Panc1 (cell line): ENCODE measurements around the gene IFNAR2.

Experiments
- CTCF ChIP-seq: fragments of 450-650 bp; IDR thresholded peaks from 2 replicates; pipeline ENCODE4 v1.5.1; 2017; ENCODE audit warnings: mild to moderate bottlenecking
- POLR2AphosphoS5 ChIP-seq: IDR thresholded peaks from 2 replicates; pipeline ENCODE4 v1.6.1; 2012; ENCODE audit warnings: mild to moderate bottlenecking, low read depth, low read length, moderate library complexity
- REST ChIP-seq, 2 experiments: IDR thresholded peaks; 2 replicates each; pipeline ENCODE4 v1.6.1; 2011 to 2012; ENCODE audit warnings: low read depth in 2 of 2, control low read depth in 1 of 2, low read length in 1 of 2, mild to moderate bottlenecking in 1 of 2, moderate library complexity in 1 of 2; ENCODE audit not compliant: insufficient read depth in 1 of 2
- TCF7L2 ChIP-seq: IDR thresholded peaks from 2 replicates; pipeline ENCODE4 v1.6.1; 2011; ENCODE audit warnings: mild to moderate bottlenecking, low read depth, low read length, inconsistent platforms

GRCh38 chr21:33185852-33186251 lies 43.9 kb upstream of the IFNAR2 start:
- TF ChIP-seq POLR2AphosphoS5 (no peak), TCF7L2 (no peak), CTCF (no peak), REST (IDR thresholded peaks at IDR 0.05; ENCODE audit: insufficient read depth in 1 of 2, low read depth in 2 of 2, low read length in 1 of 2) (no peak)
